Stimulated activated CD8-positive, alpha-beta memory T cell treated with anti-CD3 and anti-CD28 coated beads, Interleukin-15, amount 100 ng/mL, for 48 hours (primary cell): Measurements from ENCODE around the gene BANF2.
"Not testable (repeated sequence)": the region's sequence is repeated elsewhere in the genome, so short reads cannot be mapped to it uniquely, and the experiment has no call there.

Experiments
- DNase-seq, 2 donors: peaks; one replicate each; pipeline ENCODE4 v3.0.0-alpha.2; 2020; ENCODE audit warnings: low read depth in 2 of 2

The BANF2 gene

GRCh38 chr20:17699931-17700351 is at the start of gene BANF2:
BANF2 (plus strand) TSS chr20:17699966; CDS start chr20:17725026, 25,060 bp downstream.
- no peak for DNase-seq

GRCh38 chr20:17650301-17651128 is 49.3 kb upstream of the BANF2 start:
- DNase-seq = no peak

GRCh38 chr20:17651129-17651759 is 48.5 kb upstream of the BANF2 start:
- no peak for DNase-seq

GRCh38 chr20:17651760-17652388 is 47.9 kb upstream of the BANF2 start:
- no peak for DNase-seq

GRCh38 chr20:17652411-17652810 is 47.4 kb upstream of the BANF2 start:
- DNase-seq = no peak

GRCh38 chr20:17653835-17654648 is 45.7 kb upstream of the BANF2 start:
- no peak for DNase-seq

GRCh38 chr20:17654649-17655285 is 45.0 kb upstream of the BANF2 start:
- no peak for DNase-seq

GRCh38 chr20:17655286-17655651 is 44.5 kb upstream of the BANF2 start:
- no peak for DNase-seq

GRCh38 chr20:17655865-17656479 is 43.8 kb upstream of the BANF2 start:
- DNase-seq = no peak

- no peak for DNase-seq
Observed at GRCh38 chr20:17657079-17657825, 42.5 kb upstream of the BANF2 start.

- DNase-seq = no peak
Observed at GRCh38 chr20:17657898-17658647, 41.7 kb upstream of the BANF2 start.

GRCh38 chr20:17658648-17658993 is 41.1 kb upstream of the BANF2 start:
- DNase-seq = no peak

- DNase-seq = not testable (repeated sequence)
Observed at GRCh38 chr20:17659344-17659743, 40.4 kb upstream of the BANF2 start.

- DNase-seq = no peak
Observed at GRCh38 chr20:17659801-17660200, 40.0 kb upstream of the BANF2 start.

GRCh38 chr20:17660667-17661066 is 39.1 kb upstream of the BANF2 start:
- DNase-seq = no peak

- no peak for DNase-seq
Observed at GRCh38 chr20:17661121-17661744, 38.5 kb upstream of the BANF2 start.

- peak in 1 of 2 donors; percentile 8 for DNase-seq
Observed at GRCh38 chr20:17662333-17663039, 37.3 kb upstream of the BANF2 start.

- no peak for DNase-seq
Observed at GRCh38 chr20:17663040-17663399, 36.7 kb upstream of the BANF2 start.

GRCh38 chr20:17663486-17663885 is 36.3 kb upstream of the BANF2 start:
- no peak for DNase-seq
